ENCODE measurements around the gene PORCN.
"Not testable (repeated sequence)": the region's sequence is repeated elsewhere in the genome, so short reads cannot be mapped to it uniquely, and the experiment has no call there.

The PORCN gene

GRCh38 chrX:48520976-48521352, 12.2 kb downstream of the PORCN start:
- in situ Hi-C loops (cut with HindIII; ENCODE audit: low pct_unique_long_range_greater_than_20kb, low sequenced_read_pairs), result no loop called here
- TF ChIP-seq JUND (IDR thresholded peaks at IDR 0.05; ENCODE audit: low read depth), result no peak
- DNase-seq (ENCODE audit: low read depth in 1 of 2, low spot score in 1 of 2), result peak in 1 of 2 experiments; percentile 37

- DNase-seq (ENCODE audit: low read depth in 1 of 2, low spot score in 1 of 2), result peak; percentile 91 to 98
- TF ChIP-seq JUND (IDR thresholded peaks at IDR 0.05; ENCODE audit: low read depth), result no peak
- in situ Hi-C loops (cut with HindIII; ENCODE audit: low pct_unique_long_range_greater_than_20kb, low sequenced_read_pairs), result no loop called here
These were observed 12.8 kb downstream of the PORCN start, which contains the start of gene EBP for GRCh38 chrX:48521353-48522243. Gene EBP (plus strand): TSS chrX:48521808. CDS start chrX:48523772, 1,964 bp downstream.

- no peak for DNase-seq (ENCODE audit: low read depth in 1 of 2, low spot score in 1 of 2)
These were observed 13.5 kb downstream of the PORCN start for GRCh38 chrX:48522291-48522690.

GRCh38 chrX:48523682-48524081, 14.9 kb downstream of the PORCN start:
- no peak for TF ChIP-seq JUND (IDR thresholded peaks at IDR 0.05; ENCODE audit: low read depth)
- in situ Hi-C loops (cut with HindIII; ENCODE audit: low pct_unique_long_range_greater_than_20kb, low sequenced_read_pairs), result no loop called here
- no peak for DNase-seq (ENCODE audit: low read depth in 1 of 2, low spot score in 1 of 2)

More at GRCh38 chrX:48522291-48522690, 13.5 kb downstream of the PORCN start:
- in situ Hi-C loops (cut with HindIII; ENCODE audit: low pct_unique_long_range_greater_than_20kb, low sequenced_read_pairs), result no loop called here
- no peak for TF ChIP-seq JUND (IDR thresholded peaks at IDR 0.05; ENCODE audit: low read depth)

GRCh38 chrX:48525853-48526252, 17.1 kb downstream of the PORCN start:
- DNase-seq (ENCODE audit: low read depth in 1 of 2, low spot score in 1 of 2); in situ Hi-C loops (cut with HindIII; ENCODE audit: low pct_unique_long_range_greater_than_20kb, low sequenced_read_pairs): not testable (repeated sequence)

- no peak for DNase-seq (ENCODE audit: low read depth in 1 of 2, low spot score in 1 of 2)
- in situ Hi-C loops (cut with HindIII; ENCODE audit: low pct_unique_long_range_greater_than_20kb, low sequenced_read_pairs), result no loop called here
- no peak for TF ChIP-seq JUND (IDR thresholded peaks at IDR 0.05; ENCODE audit: low read depth)
These were observed 21.9 kb downstream of the PORCN start for GRCh38 chrX:48530736-48531135.

- no peak for DNase-seq (ENCODE audit: low read depth in 1 of 2, low spot score in 1 of 2)
- TF ChIP-seq JUND (IDR thresholded peaks at IDR 0.05; ENCODE audit: low read depth), result no peak
- in situ Hi-C loops (cut with HindIII; ENCODE audit: low pct_unique_long_range_greater_than_20kb, low sequenced_read_pairs), result no loop called here
These were observed 22.7 kb downstream of the PORCN start for GRCh38 chrX:48531358-48531959.

- DNase-seq (ENCODE audit: low read depth in 1 of 2, low spot score in 1 of 2), result no peak
- in situ Hi-C loops (cut with HindIII; ENCODE audit: low pct_unique_long_range_greater_than_20kb, low sequenced_read_pairs), result no loop called here
- no peak for TF ChIP-seq JUND (IDR thresholded peaks at IDR 0.05; ENCODE audit: low read depth)
These were observed 23.4 kb downstream of the PORCN start for GRCh38 chrX:48532161-48532560.

- no peak for TF ChIP-seq JUND (IDR thresholded peaks at IDR 0.05; ENCODE audit: low read depth)
- in situ Hi-C loops (cut with HindIII; ENCODE audit: low pct_unique_long_range_greater_than_20kb, low sequenced_read_pairs), result no loop called here
- DNase-seq (ENCODE audit: low read depth in 1 of 2, low spot score in 1 of 2), result no peak
These were observed 24.4 kb downstream of the PORCN start for GRCh38 chrX:48533165-48533564.

GRCh38 chrX:48538641-48539344, 30.0 kb downstream of the PORCN start:
- in situ Hi-C loops (cut with HindIII; ENCODE audit: low pct_unique_long_range_greater_than_20kb, low sequenced_read_pairs), result no loop called here
- DNase-seq (ENCODE audit: low read depth in 1 of 2, low spot score in 1 of 2), result no peak
- no peak for TF ChIP-seq JUND (IDR thresholded peaks at IDR 0.05; ENCODE audit: low read depth)

GRCh38 chrX:48539345-48540027, 30.7 kb downstream of the PORCN start, which contains the start of gene TBC1D25:
Gene TBC1D25 (plus strand): TSS chrX:48539714. CDS start chrX:48539798, 84 bp downstream.
- no peak for TF ChIP-seq JUND (IDR thresholded peaks at IDR 0.05; ENCODE audit: low read depth)
- DNase-seq (ENCODE audit: low read depth in 1 of 2, low spot score in 1 of 2), result peak; percentile 70 to 99
- in situ Hi-C loops (cut with HindIII; ENCODE audit: low pct_unique_long_range_greater_than_20kb, low sequenced_read_pairs), result no loop called here

GRCh38 chrX:48540028-48540375, 31.2 kb downstream of the PORCN start:
- TF ChIP-seq JUND (IDR thresholded peaks at IDR 0.05; ENCODE audit: low read depth), result no peak
- DNase-seq (ENCODE audit: low read depth in 1 of 2, low spot score in 1 of 2), result peak in 1 of 2 experiments; percentile 28
- in situ Hi-C loops (cut with HindIII; ENCODE audit: low pct_unique_long_range_greater_than_20kb, low sequenced_read_pairs), result no loop called here
